Caco-2 (cell line): ENCODE data around the gene PLSCR2. TPM values are rescaled to one million over a fixed set of nuclear protein-coding genes. Genes with fewer than 3 reads are reported as not detected.
"Not testable (repeated sequence)": the region's sequence is repeated elsewhere in the genome, so short reads cannot be mapped to it uniquely, and the experiment has no call there.

Experiments used
- BruUV-seq: library from RNA; stranded (reverse); fragments of 400-500 nt; replicated peaks from 2 replicates; lab custom pipeline; 2021; lab: Mats Ljungman, UMichigan
- CTCF ChIA-PET: fragments of 300-600 bp; sonication (Branson Sonifier 250); formaldehyde crosslinking; loops from one replicate; lab custom pipeline; 2022; ENCODE audit warnings: antibody characterized with exemption; lab: Charles Lee
- POLR2A ChIA-PET: fragments of 300-600 bp; sonication (Branson Sonifier 250); formaldehyde crosslinking; loops from one replicate; lab custom pipeline; 2022; ENCODE audit warnings: antibody characterized with exemption; lab: Charles Lee
- DNase-seq, 2 experiments: peaks; one replicate each; pipeline versions ENCODE4 v3.0.0 to v3.0.0-alpha.2; 2020 to 2022
- H3K27me3 ChIP-seq: replicated peaks from 2 replicates; pipeline ENCODE4 v1.6.0; 2011; ENCODE audit warnings: low read length; ENCODE audit not compliant: control insufficient read depth, insufficient read depth
- H3K36me3 ChIP-seq: 2 replicates; pipeline ENCODE4 v1.5.1; 2011; ENCODE audit warnings: low read length; ENCODE audit not compliant: control insufficient read depth, insufficient read depth
- H3K4me1 ChIP-seq: fragments of 250-450 bp; sonication (Bioruptor Pico); 2 replicates; pipeline ENCODE4 v1.5.1; 2020; ENCODE audit warnings: mild to moderate bottlenecking
- H3K4me3 ChIP-seq: 2 replicates; pipeline ENCODE4 v1.5.1; 2011; ENCODE audit warnings: low read depth, mild to moderate bottlenecking, control low read depth, low read length
- H3K9me3 ChIP-seq: fragments of 250-450 bp; sonication (Bioruptor Pico); 2 replicates; pipeline ENCODE4 v1.5.1; 2020; ENCODE audit warnings: mild to moderate bottlenecking, moderate library complexity
- H3K27ac Mint-ChIP-seq: one replicate; pipeline ENCODE4 v1.8.0; 2022; ENCODE audit warnings: mixed read lengths; ENCODE audit not compliant: unreplicated experiment
- H3K27me3 Mint-ChIP-seq: one replicate; pipeline ENCODE4 v1.8.0; 2022; ENCODE audit warnings: mixed read lengths; ENCODE audit not compliant: insufficient read depth, unreplicated experiment
- H3K36me3 Mint-ChIP-seq: one replicate; pipeline ENCODE4 v1.8.0; 2022; ENCODE audit warnings: mild to moderate bottlenecking, mixed read lengths; ENCODE audit not compliant: insufficient read depth, unreplicated experiment
- H3K4me1 Mint-ChIP-seq: one replicate; pipeline ENCODE4 v1.8.0; 2022; ENCODE audit warnings: low read depth, mixed read lengths; ENCODE audit not compliant: unreplicated experiment
- H3K4me3 Mint-ChIP-seq: one replicate; pipeline ENCODE4 v1.8.0; 2022; ENCODE audit warnings: mild to moderate bottlenecking, moderate library complexity, mixed read lengths; ENCODE audit not compliant: unreplicated experiment
- H3K9me3 Mint-ChIP-seq: one replicate; pipeline ENCODE4 v1.8.0; 2022; ENCODE audit warnings: mixed read lengths; ENCODE audit not compliant: unreplicated experiment
- CTCF ChIP-seq, 2 experiments: fragments of 200-600 bp in 1 of 2; IDR thresholded peaks; 1 replicate in 1 of 2; 2 replicates in 1 of 2; pipeline versions ENCODE4 v1.5.1 to v1.8.0; 2011 to 2022; ENCODE audit warnings: antibody characterized with exemption in 1 of 2, control low read depth in 1 of 2, inconsistent platforms in 1 of 2, low read depth in 1 of 2, low read length in 1 of 2, mild to moderate bottlenecking in 1 of 2, moderate library complexity in 1 of 2; ENCODE audit not compliant: insufficient read depth in 1 of 2, severe bottlenecking in 1 of 2, unreplicated experiment in 1 of 2
- intact Hi-C: fragments of 100-400 bp; cut with micrococcal nuclease; formaldehyde crosslinking; loops from one replicate; pipeline ENCODE4 v1.10.0; 2022; ENCODE audit not compliant: unreplicated experiment
- total RNA-seq: library from RNA; stranded (reverse); gene quantifications from 2 replicates; pipeline ENCODE4 v1.2.3, GENCODE V29; 2022

The PLSCR2 gene
- total RNA-seq, 1 experiment from 2014 or later, result not detected

GRCh38 chr3:146498002-146498736 lies 28.8 kb upstream of the PLSCR2 start:
- CTCF ChIA-PET, result no interaction called here
- BruUV-seq, result no TSS peak
- Mint-ChIP-seq H3K36me3 (no peaks in the 10 kb centered on the region), H3K4me3 (no peak overlapping the region), H3K27me3 (no peaks in the 10 kb centered on the region), H3K9me3 (no peaks in the 10 kb centered on the region), H3K4me1 (peaks cover 5% of the 10 kb centered on the region), H3K27ac (no peak overlapping the region)
- intact Hi-C loops, result no loop called here
- Histone ChIP-seq H3K4me1 (peaks cover 4% of the 10 kb centered on the region; the same call in 1 of the 2 replicates), H3K27me3 (no peaks in the 10 kb centered on the region), H3K36me3 (no peaks in the 10 kb centered on the region), H3K4me3 (no peak overlapping the region), H3K9me3 (no peaks in the 10 kb centered on the region)
- POLR2A ChIA-PET, result no interaction called here
- TF ChIP-seq CTCF (IDR thresholded peaks at IDR 0.05; ENCODE audit: insufficient read depth in 1 of 2, low read depth in 1 of 2, low read length in 1 of 2, severe bottlenecking in 1 of 2, unreplicated experiment in 1 of 2), result no peak
- no peak for DNase-seq

- H3K27me3 Mint-ChIP-seq, H3K36me3 ChIP-seq, H3K4me3 Mint-ChIP-seq, H3K27me3 ChIP-seq, H3K9me3 Mint-ChIP-seq, H3K27ac Mint-ChIP-seq, DNase-seq, BruUV-seq, intact Hi-C loops, H3K4me1 Mint-ChIP-seq, H3K9me3 ChIP-seq, H3K4me3 ChIP-seq, POLR2A ChIA-PET, H3K4me1 ChIP-seq, H3K36me3 Mint-ChIP-seq, CTCF ChIA-PET: not testable (repeated sequence)
Observed at GRCh38 chr3:146497145-146497843, 27.9 kb upstream of the PLSCR2 start.

- Histone ChIP-seq H3K36me3 (no peaks in the 10 kb centered on the region), H3K27me3 (no peaks in the 10 kb centered on the region), H3K9me3 (no peaks in the 10 kb centered on the region), H3K4me3 (no peak overlapping the region), H3K4me1 (no peaks in the 10 kb centered on the region)
- TF ChIP-seq CTCF (IDR thresholded peaks at IDR 0.05; ENCODE audit: insufficient read depth in 1 of 2, low read depth in 1 of 2, low read length in 1 of 2, severe bottlenecking in 1 of 2, unreplicated experiment in 1 of 2), result no peak
- Mint-ChIP-seq H3K36me3 (no peaks in the 10 kb centered on the region), H3K27ac (no peak overlapping the region), H3K4me1 (no peaks in the 10 kb centered on the region), H3K4me3 (no peak overlapping the region), H3K27me3 (no peaks in the 10 kb centered on the region), H3K9me3 (no peaks in the 10 kb centered on the region)
- POLR2A ChIA-PET, result no interaction called here
- CTCF ChIA-PET, result no interaction called here
- intact Hi-C loops, result no loop called here
- no TSS peak for BruUV-seq
- DNase-seq, result no peak
Observed at GRCh38 chr3:146496726-146497125, 27.4 kb upstream of the PLSCR2 start.
